HepG2 (cell line): ENCODE data around the gene PID1. TPM values are rescaled to one million over a fixed set of nuclear protein-coding genes. Genes with fewer than 3 reads are reported as not detected.

Source experiments
- ATAC-seq: fragments of 200-7000 bp; cut with Tn5 transposase; 3 replicates; pipeline ENCODE4 v1.9.1; 2020; ENCODE audit warnings: mild to moderate bottlenecking, moderate library complexity
- BruUV-seq: library from RNA; stranded (reverse); fragments of 400-500 nt; replicated peaks from 2 replicates; lab custom pipeline; 2021; lab: Mats Ljungman, UMichigan
- CTCF ChIA-PET: fragments of 300-600 bp; formaldehyde crosslinking; extraction: SDS; loops from one replicate; lab custom pipeline; 2021; ENCODE audit warnings: low total read pairs, inconsistent platforms, low intra/inter-chr PET ratio; lab: Yijun Ruan, JAX
- POLR2A ChIA-PET: fragments of 350-600 bp; sonication (Branson Sonifier 250); formaldehyde crosslinking; loops from one replicate; lab custom pipeline; 2020; ENCODE audit warnings: antibody characterized with exemption, inconsistent platforms; lab: Yijun Ruan, JAX
- DNase-seq: peaks from one replicate; pipeline ENCODE4 v3.0.0-alpha.2; 2015; ENCODE audit warnings: low spot score
- FAIRE-seq: peaks from 3 replicates; lab custom pipeline; 2011; peaks lifted over from hg19 to GRCh38; lab: Jason Lieb, UNC
- H2AFZ ChIP-seq: one replicate; pipeline ENCODE4 v1.6.1; 2011; ENCODE audit warnings: low read length, inconsistent platforms
- H3K27ac ChIP-seq: fragments of 300-600 bp; 3 replicates; pipeline ENCODE4 v1.8.0; 2011; ENCODE audit warnings: mixed run types, mild to moderate bottlenecking, mixed read lengths, low read length, inconsistent platforms; ENCODE audit not compliant: insufficient read depth; ENCODE audit errors: extremely low read length
- H3K27me3 ChIP-seq, 2 experiments: fragments of 200-600 bp in 1 of 2; 2 replicates in 1 of 2; 3 replicates in 1 of 2; pipeline versions ENCODE4 v1.6.0 to v1.8.0; 2011; ENCODE audit warnings: low read length in 2 of 2, mild to moderate bottlenecking in 2 of 2, moderate library complexity in 2 of 2, inconsistent platforms in 1 of 2; ENCODE audit not compliant: insufficient read depth in 2 of 2, control insufficient read depth in 1 of 2
- H3K36me3 ChIP-seq, 2 experiments: fragments of 200-600 bp in 1 of 2; replicated peaks in 1 of 2; 2 replicates in 1 of 2; 3 replicates in 1 of 2; pipeline versions ENCODE4 v1.5.1 to v1.8.0; 2011; ENCODE audit warnings: low read length in 2 of 2, inconsistent platforms in 1 of 2; ENCODE audit not compliant: insufficient read depth in 2 of 2, control insufficient read depth in 1 of 2
- H3K4me1 ChIP-seq: 2 replicates; pipeline ENCODE4 v1.5.1; 2012; ENCODE audit warnings: low read length, inconsistent platforms; ENCODE audit not compliant: insufficient read depth
- H3K4me2 ChIP-seq: 2 replicates; pipeline ENCODE4 v1.6.0; 2011; ENCODE audit warnings: low read depth, low read length, inconsistent platforms
- H3K4me3 ChIP-seq, 3 experiments: fragments of 200-600 bp in 1 of 3; sonication (generic), shearing (Covaris generic) in 1 of 3; replicated peaks in 1 of 3; 2 replicates each; pipeline ENCODE4 v1.5.1; 2011 to 2016; ENCODE audit warnings: low read length in 3 of 3, inconsistent platforms in 2 of 3, low read depth in 2 of 3, mild to moderate bottlenecking in 2 of 3, control low read depth in 1 of 3, mixed read lengths in 1 of 3; ENCODE audit not compliant: insufficient read depth in 1 of 3
- H3K79me2 ChIP-seq: one replicate; pipeline ENCODE4 v1.6.1; 2011; ENCODE audit warnings: low read length, inconsistent platforms; ENCODE audit not compliant: insufficient read depth
- H3K9ac ChIP-seq: 2 replicates; pipeline ENCODE4 v1.6.0; 2011; ENCODE audit warnings: mild to moderate bottlenecking, low read depth, low read length, inconsistent platforms; ENCODE audit not compliant: insufficient read depth
- H3K9me3 ChIP-seq: 2 replicates; pipeline ENCODE4 v1.5.1; 2012; ENCODE audit warnings: mild to moderate bottlenecking, low read length
- H4K20me1 ChIP-seq: 2 replicates; pipeline ENCODE4 v1.6.0; 2011; ENCODE audit warnings: inconsistent platforms, mild to moderate bottlenecking, low read length, moderate library complexity; ENCODE audit not compliant: insufficient read depth
- ARID4A ChIP-seq: sonication (generic); formaldehyde crosslinking; IDR thresholded peaks from 2 replicates; pipeline ENCODE4 v1.5.0; 2020; ENCODE audit warnings: mild to moderate bottlenecking, missing genetic modification reagents, borderline replicate concordance
- GLI4 ChIP-seq: sonication (generic); formaldehyde crosslinking; IDR thresholded peaks from 2 replicates; pipeline ENCODE4 v1.5.1; 2020; ENCODE audit warnings: missing genetic modification reagents, mild to moderate bottlenecking, moderate library complexity, borderline replicate concordance
- KDM4B ChIP-seq: sonication (generic); formaldehyde crosslinking; IDR thresholded peaks from 2 replicates; pipeline ENCODE4 v1.4.0; 2020; ENCODE audit warnings: missing genetic modification reagents
- MZF1 ChIP-seq: sonication (generic); formaldehyde crosslinking; IDR thresholded peaks from 2 replicates; pipeline ENCODE4 v1.8.1; 2023; ENCODE audit warnings: mild to moderate bottlenecking, missing genetic modification reagents, borderline replicate concordance
- PATZ1 ChIP-seq: sonication (generic); formaldehyde crosslinking; IDR thresholded peaks from 2 replicates; pipeline ENCODE4 v1.4.0; 2020; ENCODE audit warnings: missing genetic modification reagents
- POLR2G ChIP-seq: fragments of 200-400 bp; formaldehyde crosslinking; IDR thresholded peaks from 2 replicates; pipeline ENCODE4 v1.6.1; 2018; ENCODE audit warnings: mild to moderate bottlenecking, low read depth, low read length, moderate library complexity
- ZFP36L2 ChIP-seq: sonication (generic); formaldehyde crosslinking; IDR thresholded peaks from 2 replicates; pipeline ENCODE4 v1.4.0; 2020; ENCODE audit warnings: missing genetic modification reagents
- ZNF256 ChIP-seq: sonication (generic); formaldehyde crosslinking; conservative IDR thresholded peaks from 2 replicates; pipeline ENCODE4 v1.4.0; 2020; ENCODE audit warnings: missing genetic modification reagents
- ZNF792 ChIP-seq: IDR thresholded peaks from 2 replicates; pipeline ENCODE4 v1.6.1; 2016
- whole genome bisulfite sequencing: methylation state at CpG from one replicate; pipeline ENCODE4 v1.1.6; 2017; ENCODE audit warnings: low lambda C conversion rate; 5-methylcytosine and 5-hydroxymethylcytosine counted together
- in situ Hi-C: cut with HindIII; loops from 2 replicates; pipeline ENCODE4 v1.10.0; 2017; ENCODE audit warnings: low pct_unique_long_range_greater_than_20kb; ENCODE audit not compliant: extremely low pct_ligation_motif_present
- intact Hi-C: fragments of 100-400 bp; cut with micrococcal nuclease; formaldehyde crosslinking; loops from one replicate; pipeline ENCODE4 v1.10.0; 2022; ENCODE audit not compliant: unreplicated experiment
- polyA plus RNA-seq, 8 experiments: library from polyadenylated mRNA; depleted of rRNA in 3 of 8; stranded (reverse) in 7 of 8; unstranded in 1 of 8; fragments of >200 nt; fragmentation: Illumina TruSeq in 4 of 8; extraction: Trizol in 4 of 8; gene quantifications; 2 replicates each; pipeline versions ENCODE4 v1.2.1 to v1.2.3, GENCODE V29; 2011 to 2016; ENCODE audit warnings: low read depth in 4 of 8, missing spikeins in 1 of 8, mixed read lengths in 1 of 8; ENCODE audit not compliant: insufficient read depth in 1 of 8
- total RNA-seq, 5 experiments: library from RNA; depleted of rRNA; stranded (reverse); fragments of >200 nt; fragmentation: Illumina TruSeq; extraction: Trizol; gene quantifications; 2 replicates each; pipeline ENCODE4 v1.2.3, GENCODE V29; 2016; ENCODE audit warnings: low read depth in 1 of 5

The PID1 gene
- total and polyA plus RNA-seq, 2 of the 13 experiments (the other 11 are each of a cell fraction or from before 2014, with no cell fraction given), result 0.15 to 0.18 TPM

- Histone ChIP-seq H3K4me1 (no peaks in the 10 kb centered on the region), H3K9ac (no peak overlapping the region), H4K20me1 (no peaks in the 10 kb centered on the region), H3K4me2 (no peak overlapping the region), H3K9me3 (peaks cover 77% of the 10 kb centered on the region), H2AFZ (no peak overlapping the region), H3K36me3 (no peaks in the 10 kb centered on the region), H3K4me3 (no peak overlapping the region), H3K27me3 (no peaks in the 10 kb centered on the region), H3K79me2 (no peaks in the 10 kb centered on the region), H3K27ac (no peak overlapping the region)
- TF ChIP-seq ZNF792 (CRISPR knock-in tag) (no peak), POLR2G (no peak), ZNF256 (CRISPR knock-in tag) (no peak), ZFP36L2 (CRISPR knock-in tag) (no peak), PATZ1 (CRISPR knock-in tag) (no peak), GLI4 (CRISPR knock-in tag) (no peak), KDM4B (no peak), MZF1 (CRISPR knock-in tag) (no peak), ARID4A (CRISPR knock-in tag) (no peak)
- no peak for FAIRE-seq
- in situ Hi-C loops, result no loop called here
- ATAC-seq, result no peak
- 24% methylated on average over 2 of the region's 2 CpGs for WGBS
- BruUV-seq, result no TSS peak
- CTCF ChIA-PET, result no interaction called here
- no peak for DNase-seq
- intact Hi-C loops, result no loop called here
- POLR2A ChIA-PET, result no interaction called here
Observed at GRCh38 chr2:229170171-229170570, 100.9 kb downstream of the PID1 start.
